Activated T-helper 1 cell treated with anti-CD3 and anti-CD28 coated beads, Interleukin-12 subunit alpha, Interleukin-12 subunit beta, Interleukin-2, Interleukin-4 antibody, amounts not matched to agents 30 ng/mL and 10 ng/mL and 1 ng/mL, durations not matched to agents 14 hours and 24 hours and 36 hours (primary cell): Measurements from ENCODE around the gene MMP14. TPM values are rescaled to one million over a fixed set of nuclear protein-coding genes. Genes with fewer than 3 reads are reported as not detected.

Experiments
- DNase-seq: peaks from one replicate; pipeline ENCODE4 v3.0.0; 2021; ENCODE audit warnings: low spot score
- H3K27ac Mint-ChIP-seq: one replicate; pipeline ENCODE4 v1.8.0; 2021; ENCODE audit warnings: mild to moderate bottlenecking, mixed read lengths
- H3K27me3 Mint-ChIP-seq: one replicate; pipeline ENCODE4 v1.8.0; 2022; ENCODE audit warnings: mild to moderate bottlenecking, moderate library complexity, mixed read lengths; ENCODE audit not compliant: insufficient read depth
- H3K36me3 Mint-ChIP-seq: one replicate; pipeline ENCODE4 v1.8.0; 2021; ENCODE audit warnings: low read depth, mixed read lengths
- H3K4me1 Mint-ChIP-seq: one replicate; pipeline ENCODE4 v1.8.0; 2021; ENCODE audit warnings: low read depth, mixed read lengths
- H3K4me3 Mint-ChIP-seq: one replicate; pipeline ENCODE4 v1.8.0; 2021; ENCODE audit warnings: mild to moderate bottlenecking, moderate library complexity, mixed read lengths
- H3K9me3 Mint-ChIP-seq: one replicate; pipeline ENCODE4 v1.8.0; 2021; ENCODE audit warnings: mixed read lengths
- intact Hi-C: fragments of 100-400 bp; cut with micrococcal nuclease; formaldehyde crosslinking; loops from one replicate; pipeline ENCODE4 v1.15.1; 2024
- total RNA-seq: library from RNA; stranded (reverse); gene quantifications from 2 replicates; pipeline ENCODE4 v1.2.3, GENCODE V29; 2022

The MMP14 gene
- total RNA-seq, 1 donor from 2014 or later, result 2.6 TPM

DNA sequence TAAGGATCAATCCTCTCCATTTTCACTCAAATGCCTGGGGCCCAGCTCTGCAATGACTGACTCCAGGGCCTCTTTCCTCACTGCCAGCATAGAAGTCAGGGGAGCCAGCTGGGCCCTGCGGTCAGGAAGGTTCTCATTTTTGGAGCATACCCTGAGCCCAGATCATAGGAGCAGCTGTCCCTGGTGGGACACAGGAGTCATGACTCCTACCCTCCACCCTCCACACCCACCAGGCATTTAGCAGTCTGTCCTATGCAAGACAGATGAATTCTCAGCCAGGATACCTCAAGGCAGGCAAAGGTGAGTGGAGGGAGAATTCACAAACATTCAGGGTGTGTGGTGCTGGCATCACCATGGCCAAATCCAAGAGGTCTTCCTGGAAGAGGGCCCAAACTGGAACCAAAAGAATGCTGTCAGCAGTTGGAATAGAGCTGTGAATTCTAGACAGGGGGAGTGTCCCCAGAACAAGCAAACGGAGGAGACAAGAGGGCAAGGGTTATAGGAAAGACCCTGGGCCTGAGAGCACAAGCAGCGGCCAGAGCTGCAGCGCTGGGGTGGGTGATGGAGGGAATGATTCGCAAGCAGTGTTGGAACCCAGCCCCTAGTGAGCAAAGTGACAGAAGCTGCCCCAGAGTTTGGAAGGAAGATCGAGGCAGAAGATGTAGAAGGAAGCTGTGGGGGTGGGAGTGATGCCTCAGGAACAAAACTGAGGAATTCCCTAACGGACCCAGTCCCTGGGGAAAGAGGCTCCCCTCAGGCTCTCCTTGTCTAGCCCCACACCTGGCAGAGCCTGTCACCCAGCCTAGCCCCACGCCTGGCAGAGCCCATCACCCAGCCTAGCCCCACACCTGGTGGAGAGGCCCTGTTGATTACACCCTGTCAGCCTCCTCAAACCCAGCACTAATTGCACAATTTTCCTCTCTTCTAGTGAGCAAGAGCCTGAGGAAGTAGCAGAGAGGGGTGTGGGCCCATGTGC, 42.2 kb downstream of the MMP14 start:
- no peaks in the 10 kb centered on the region for H3K9me3 Mint-ChIP-seq
- H3K27me3 Mint-ChIP-seq, result peaks cover 4% of the 10 kb centered on the region
- H3K4me1 Mint-ChIP-seq, result peaks cover 6% of the 10 kb centered on the region
- H3K36me3 Mint-ChIP-seq, result peaks cover 35% of the 10 kb centered on the region
- H3K4me3 Mint-ChIP-seq, result no peak overlapping the region
- intact Hi-C loops, result no loop called here
- no peak for DNase-seq
- no peak overlapping the region for H3K27ac Mint-ChIP-seq

DNA sequence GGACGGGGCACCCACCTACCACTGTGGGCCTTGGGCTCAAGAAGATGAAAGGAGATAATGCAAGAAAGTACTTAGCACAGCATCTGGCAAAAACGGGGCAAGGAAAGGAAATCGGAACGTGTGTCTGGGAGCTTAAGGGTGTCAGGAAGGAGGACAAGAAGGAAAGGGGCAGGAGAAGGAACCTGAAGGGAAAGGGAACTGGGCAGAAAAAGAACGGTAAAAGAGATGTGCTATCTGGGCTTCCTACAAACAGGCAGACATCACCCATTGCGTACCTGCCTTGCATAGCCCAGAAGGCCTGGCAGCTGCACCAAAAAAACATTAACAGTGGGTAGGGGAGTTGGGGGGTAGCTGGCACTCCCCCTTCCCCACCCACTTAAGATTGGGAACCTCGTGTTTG, 45.7 kb downstream of the MMP14 start:
- Mint-ChIP-seq H3K9me3 (no peaks in the 10 kb centered on the region), H3K4me3 (no peak overlapping the region)

DNA sequence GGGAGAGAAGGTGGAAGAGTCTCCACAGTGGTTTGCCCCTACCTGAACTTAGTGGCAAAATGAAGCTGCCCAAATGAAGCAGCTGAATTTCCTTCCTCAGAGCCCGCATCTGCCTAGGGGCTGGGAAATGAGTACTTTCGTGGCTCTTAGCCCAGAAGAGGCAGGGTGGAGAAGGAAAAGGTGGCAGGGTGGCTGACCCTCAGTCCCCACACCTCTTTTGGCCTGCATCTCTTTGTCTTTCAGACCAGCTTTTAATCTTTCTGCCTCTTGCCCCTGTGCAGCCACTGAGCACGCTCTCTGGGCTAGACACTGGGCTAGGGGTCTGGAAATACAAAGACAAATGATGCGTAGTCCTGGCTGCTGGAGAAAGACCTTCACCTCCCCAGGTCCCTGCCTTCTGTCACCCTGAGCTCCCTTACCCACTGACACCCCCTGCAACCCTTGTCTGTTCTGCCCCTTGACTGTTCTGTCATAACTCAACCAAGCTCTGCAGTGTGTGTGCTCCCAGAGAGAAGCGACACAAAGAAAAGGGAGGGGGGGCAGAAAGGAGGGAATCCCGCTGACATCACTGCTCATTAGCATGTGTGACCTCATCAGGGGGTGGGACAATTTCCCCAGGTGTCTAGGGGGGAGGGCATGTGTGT, 46.3 kb downstream of the MMP14 start:
- peaks cover 16% of the 10 kb centered on the region for H3K36me3 Mint-ChIP-seq
- no peak overlapping the region for H3K27ac Mint-ChIP-seq
- peaks cover 8% of the 10 kb centered on the region for H3K27me3 Mint-ChIP-seq
- H3K9me3 Mint-ChIP-seq, result no peaks in the 10 kb centered on the region
- DNase-seq, result no peak
- no peak overlapping the region for H3K4me3 Mint-ChIP-seq
- intact Hi-C loops, result loop anchor here (1.0 kb wide), 1 partner anchor 23 kb away; no protein-coding TSS in a partner anchor
- peaks cover 19% of the 10 kb centered on the region for H3K4me1 Mint-ChIP-seq

More for the DNA sequence above, 45.7 kb downstream of the MMP14 start:
- no peak for DNase-seq
- intact Hi-C loops, result no loop called here
- peaks cover 8% of the 10 kb centered on the region for H3K27me3 Mint-ChIP-seq
- H3K27ac Mint-ChIP-seq, result no peak overlapping the region
- H3K4me1 Mint-ChIP-seq, result peaks cover 13% of the 10 kb centered on the region
- H3K36me3 Mint-ChIP-seq, result peaks cover 20% of the 10 kb centered on the region

DNA sequence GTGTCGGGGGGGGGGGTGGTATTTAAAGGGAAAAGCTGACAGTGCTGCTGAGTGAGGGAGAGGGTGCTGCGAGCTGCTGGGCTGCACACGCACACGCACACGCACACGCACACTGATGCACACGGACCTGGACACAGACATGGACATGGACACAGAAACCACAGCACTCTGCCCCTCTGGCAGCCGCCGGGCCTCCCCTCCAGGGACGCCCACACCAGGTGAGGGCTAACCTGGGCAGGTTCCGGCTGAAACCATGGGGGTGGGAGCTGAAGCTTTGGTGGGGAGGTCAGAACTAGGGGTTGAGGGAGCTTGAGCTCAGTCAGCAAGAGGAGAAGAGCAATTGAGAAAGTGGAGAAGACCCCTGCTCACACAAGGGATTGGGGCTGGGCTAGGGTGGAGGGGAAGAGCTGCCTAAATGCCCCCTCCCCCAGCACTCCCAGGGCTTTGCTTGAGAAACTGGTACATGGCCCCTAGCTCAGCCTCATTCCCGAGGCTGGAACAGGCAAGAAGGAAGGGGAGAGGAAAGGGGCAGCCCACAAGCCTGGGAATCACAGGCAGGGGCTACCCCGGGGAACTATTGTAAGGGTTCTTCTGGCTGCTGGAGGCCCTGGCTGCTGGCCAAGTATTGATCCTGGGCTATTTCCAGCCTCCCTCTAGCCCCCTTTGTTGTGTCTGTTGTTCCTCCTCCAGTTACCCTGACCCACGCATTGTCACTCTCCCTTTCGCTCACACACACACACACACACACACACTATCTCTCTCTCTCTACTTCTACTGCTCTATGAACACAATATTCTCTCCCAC, 47.0 kb downstream of the MMP14 start, which contains the start of gene REM2:
Gene REM2, plus strand, starts transcription at position 50 of the 804 bp plus-strand sequence. Its CDS starts 66 bp downstream, at position 116.
- Mint-ChIP-seq H3K4me1 (peaks cover 22% of the 10 kb centered on the region), H3K27ac (no peak within 1 kb of the TSS), H3K9me3 (no peaks in the 10 kb centered on the region), H3K36me3 (peaks cover 10% of the 10 kb centered on the region), H3K4me3 (no peak within 1 kb of the TSS), H3K27me3 (peaks cover 8% of the 10 kb centered on the region)
- no peak for DNase-seq
- intact Hi-C loops, result loop anchor here (1.0 kb wide), 1 partner anchor 24 kb away; no protein-coding TSS in a partner anchor

GRCh38 chr14:22884076-22884737, 47.8 kb downstream of the MMP14 start:
- DNase-seq, result no peak
- Mint-ChIP-seq H3K4me3 (no peak overlapping the region), H3K27me3 (peaks cover 8% of the 10 kb centered on the region), H3K36me3 (peaks cover 5% of the 10 kb centered on the region), H3K4me1 (peaks cover 21% of the 10 kb centered on the region), H3K9me3 (no peaks in the 10 kb centered on the region), H3K27ac (no peak overlapping the region)
- intact Hi-C loops, result no loop called here

GRCh38 chr14:22884738-22885523, 48.5 kb downstream of the MMP14 start:
- no peak for DNase-seq
- no peaks in the 10 kb centered on the region for H3K9me3 Mint-ChIP-seq
- no peak overlapping the region for H3K27ac Mint-ChIP-seq

DNA sequence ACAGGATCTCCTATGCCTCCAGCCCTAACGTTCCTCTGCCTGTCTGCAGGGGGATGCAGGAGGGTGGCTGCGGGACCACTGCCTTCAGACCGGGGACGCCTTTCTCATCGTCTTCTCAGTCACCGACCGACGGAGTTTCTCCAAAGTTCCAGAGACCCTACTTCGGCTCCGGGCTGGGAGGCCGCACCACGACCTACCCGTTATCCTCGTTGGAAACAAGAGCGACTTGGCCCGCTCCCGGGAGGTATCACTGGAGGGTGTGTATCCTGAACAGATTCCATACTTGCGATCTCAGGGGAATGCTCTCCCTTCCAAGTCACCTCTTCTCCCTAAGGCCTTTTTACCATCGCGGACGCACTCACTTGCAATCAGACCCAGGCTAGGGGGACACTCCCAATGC, 49.6 kb downstream of the MMP14 start:
- Mint-ChIP-seq H3K4me1 (peaks cover 31% of the 10 kb centered on the region), H3K9me3 (no peaks in the 10 kb centered on the region), H3K36me3 (peaks cover 8% of the 10 kb centered on the region), H3K27me3 (peaks cover 8% of the 10 kb centered on the region), H3K4me3 (peak overlapping the region; percentile 36), H3K27ac (peak overlapping the region; percentile 59)
- intact Hi-C loops, result loop anchor here (2.0 kb wide), 1 partner anchor 15 kb away; no protein-coding TSS in a partner anchor
- no peak for DNase-seq

More at GRCh38 chr14:22884738-22885523, 48.5 kb downstream of the MMP14 start:
- peaks cover 4% of the 10 kb centered on the region for H3K36me3 Mint-ChIP-seq
- H3K4me1 Mint-ChIP-seq, result peaks cover 25% of the 10 kb centered on the region
- H3K27me3 Mint-ChIP-seq, result peaks cover 8% of the 10 kb centered on the region
- H3K4me3 Mint-ChIP-seq, result no peak overlapping the region
- intact Hi-C loops, result no loop called here

- H3K27ac Mint-ChIP-seq, result peak overlapping the region; percentile 88
- intact Hi-C loops, result loop anchor here (1.0 to 2.0 kb wide), 4 partner anchors 14 to 43 kb away; partner anchors contain the start of genes LRP10, PRMT5 and RBM23
- H3K4me3 Mint-ChIP-seq, result peak overlapping the region; percentile 87
Measured at GRCh38 chr14:22886500-22887259, 50.3 kb downstream of the MMP14 start.

DNA sequence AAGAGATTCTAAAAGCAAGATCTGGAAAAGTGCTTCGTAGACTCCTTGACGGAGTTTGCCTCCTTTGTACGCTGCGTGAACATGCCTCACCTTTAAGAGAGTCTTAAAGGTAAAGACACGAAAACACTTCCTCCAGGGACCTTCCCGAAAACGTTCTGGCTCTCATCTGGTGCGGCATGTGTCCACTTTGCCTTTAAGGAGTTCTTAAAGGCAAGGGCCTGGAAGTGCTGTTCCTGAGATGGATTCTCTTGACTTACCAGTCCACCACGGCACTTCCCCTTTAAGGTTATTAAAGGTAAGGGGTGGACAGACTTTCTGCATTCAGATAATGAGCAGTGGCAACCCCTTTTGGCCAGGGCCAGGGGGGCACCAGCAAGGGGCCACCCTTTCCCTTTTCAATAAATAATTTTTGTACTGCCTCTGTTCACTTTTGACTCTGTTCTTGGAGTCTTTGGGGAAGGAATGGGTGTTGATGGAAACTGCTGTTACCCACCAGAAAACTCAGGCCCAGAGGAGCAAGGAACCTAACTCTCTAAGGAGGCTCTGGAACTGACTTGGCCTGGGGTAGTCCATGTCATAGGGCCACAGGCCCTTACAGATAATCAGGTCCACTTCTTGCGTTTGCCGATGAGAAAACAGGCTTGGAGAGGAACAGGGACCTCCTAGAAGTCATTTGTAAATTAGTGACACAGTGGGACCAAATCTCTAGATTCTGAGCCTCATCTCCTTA, 51.0 kb downstream of the MMP14 start:
- Mint-ChIP-seq H3K36me3 (peaks cover 8% of the 10 kb centered on the region), H3K4me3 (peak overlapping the region; percentile 87), H3K27ac (peak overlapping the region; percentile 88), H3K9me3 (no peaks in the 10 kb centered on the region), H3K4me1 (peaks cover 31% of the 10 kb centered on the region), H3K27me3 (peaks cover 6% of the 10 kb centered on the region)
- DNase-seq, result peak; percentile 48
- intact Hi-C loops, result loop anchor here (1.0 to 2.0 kb wide), 4 partner anchors 13 to 42 kb away; partner anchors contain the start of genes LRP10, PRMT5 and RBM23

More at GRCh38 chr14:22886500-22887259, 50.3 kb downstream of the MMP14 start:
- H3K4me1 Mint-ChIP-seq, result peaks cover 31% of the 10 kb centered on the region
- H3K36me3 Mint-ChIP-seq, result peaks cover 8% of the 10 kb centered on the region
- peaks cover 8% of the 10 kb centered on the region for H3K27me3 Mint-ChIP-seq
- no peaks in the 10 kb centered on the region for H3K9me3 Mint-ChIP-seq
- peak; percentile 62 for DNase-seq

DNA sequence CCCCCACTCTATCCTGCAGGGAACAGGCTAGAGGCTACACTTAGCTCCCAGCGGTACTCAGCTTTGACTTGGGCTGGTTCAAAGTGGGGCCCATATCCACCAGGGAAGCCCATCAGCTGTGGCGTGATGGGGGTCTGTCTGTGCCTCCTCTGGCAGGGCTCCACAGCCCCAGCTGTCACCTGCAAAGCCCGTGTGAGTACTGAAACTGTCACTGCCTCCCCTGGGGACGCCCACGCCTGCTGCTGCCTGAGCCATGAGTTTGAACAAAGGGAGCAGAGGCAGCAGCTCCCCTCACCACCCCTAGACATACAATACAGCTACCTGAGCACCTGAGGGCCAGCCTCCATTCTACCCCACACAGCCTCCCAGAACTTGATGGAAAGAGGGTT, 51.6 kb downstream of the MMP14 start:
- Mint-ChIP-seq H3K27ac (peak overlapping the region; percentile 88), H3K4me1 (peaks cover 31% of the 10 kb centered on the region), H3K36me3 (peaks cover 9% of the 10 kb centered on the region), H3K9me3 (no peaks in the 10 kb centered on the region), H3K4me3 (peak overlapping the region; percentile 87), H3K27me3 (peaks cover 5% of the 10 kb centered on the region)
- intact Hi-C loops, result loop anchor here (1.0 to 2.0 kb wide), 4 partner anchors 13 to 41 kb away; partner anchors contain the start of genes LRP10, PRMT5 and RBM23
- DNase-seq, result no peak
